D721Med (cell line): ENCODE results near the gene ZDHHC8.

Experiments
- DNase-seq: peaks from one replicate; pipeline ENCODE4 v3.0.0; 2011; ENCODE audit warnings: low spot score; ENCODE audit not compliant: insufficient read length
- FAIRE-seq: peaks from 2 replicates; lab custom pipeline; 2011; peaks lifted over from hg19 to GRCh38; lab: Jason Lieb, UNC
- TF ChIP-seq, protein P1 (sequence below): IDR thresholded peaks from 2 replicates; pipeline ENCODE4 v1.5.1; 2012; ENCODE audit warnings: mild to moderate bottlenecking, control low read depth; ENCODE audit not compliant: insufficient read depth; ENCODE audit errors: missing control alignments

ZDHHC8 gene

DNA sequence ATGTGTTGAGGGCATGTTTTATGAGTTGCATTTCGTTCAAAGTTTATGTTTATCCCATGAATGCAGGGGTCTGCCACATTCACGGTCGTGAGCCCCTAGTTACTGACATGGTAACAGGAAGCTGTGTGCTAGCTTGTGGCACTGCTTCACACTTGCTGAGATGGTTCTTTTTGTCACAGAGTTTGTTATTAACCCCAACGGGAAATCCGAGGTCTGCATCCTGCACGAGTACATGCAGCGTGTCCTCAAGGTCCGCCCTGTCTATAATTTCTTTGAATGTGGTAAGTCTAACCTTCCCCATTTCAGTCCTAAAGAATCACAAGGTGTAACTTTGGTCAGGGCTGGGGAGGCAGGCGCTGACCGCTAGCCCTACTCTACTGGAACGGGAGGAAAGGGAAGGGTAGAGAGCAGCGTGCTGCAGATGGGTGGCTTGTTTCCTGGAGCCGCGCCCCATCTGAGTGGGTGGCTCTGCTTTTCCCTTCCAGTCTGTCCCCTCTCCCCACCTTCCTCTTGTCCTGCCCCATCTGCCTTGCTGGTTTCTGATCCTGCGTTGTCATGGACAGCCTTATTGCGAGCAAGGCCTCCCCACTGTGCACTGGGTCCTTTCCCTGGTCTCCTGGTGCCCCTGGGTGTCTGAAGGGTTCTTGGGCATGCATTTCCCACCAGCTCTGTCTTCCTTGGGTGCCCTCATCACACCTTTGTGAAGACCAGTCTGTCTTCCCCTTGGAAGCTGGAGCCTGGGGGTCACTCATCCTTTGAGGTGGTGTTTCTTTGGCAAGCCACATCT, 39.7 kb upstream of the ZDHHC8 start:
- no peak for DNase-seq
- no peak for FAIRE-seq
- TF ChIP-seq, protein P1, sequence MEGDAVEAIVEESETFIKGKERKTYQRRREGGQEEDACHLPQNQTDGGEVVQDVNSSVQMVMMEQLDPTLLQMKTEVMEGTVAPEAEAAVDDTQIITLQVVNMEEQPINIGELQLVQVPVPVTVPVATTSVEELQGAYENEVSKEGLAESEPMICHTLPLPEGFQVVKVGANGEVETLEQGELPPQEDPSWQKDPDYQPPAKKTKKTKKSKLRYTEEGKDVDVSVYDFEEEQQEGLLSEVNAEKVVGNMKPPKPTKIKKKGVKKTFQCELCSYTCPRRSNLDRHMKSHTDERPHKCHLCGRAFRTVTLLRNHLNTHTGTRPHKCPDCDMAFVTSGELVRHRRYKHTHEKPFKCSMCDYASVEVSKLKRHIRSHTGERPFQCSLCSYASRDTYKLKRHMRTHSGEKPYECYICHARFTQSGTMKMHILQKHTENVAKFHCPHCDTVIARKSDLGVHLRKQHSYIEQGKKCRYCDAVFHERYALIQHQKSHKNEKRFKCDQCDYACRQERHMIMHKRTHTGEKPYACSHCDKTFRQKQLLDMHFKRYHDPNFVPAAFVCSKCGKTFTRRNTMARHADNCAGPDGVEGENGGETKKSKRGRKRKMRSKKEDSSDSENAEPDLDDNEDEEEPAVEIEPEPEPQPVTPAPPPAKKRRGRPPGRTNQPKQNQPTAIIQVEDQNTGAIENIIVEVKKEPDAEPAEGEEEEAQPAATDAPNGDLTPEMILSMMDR, result no peak

DNA sequence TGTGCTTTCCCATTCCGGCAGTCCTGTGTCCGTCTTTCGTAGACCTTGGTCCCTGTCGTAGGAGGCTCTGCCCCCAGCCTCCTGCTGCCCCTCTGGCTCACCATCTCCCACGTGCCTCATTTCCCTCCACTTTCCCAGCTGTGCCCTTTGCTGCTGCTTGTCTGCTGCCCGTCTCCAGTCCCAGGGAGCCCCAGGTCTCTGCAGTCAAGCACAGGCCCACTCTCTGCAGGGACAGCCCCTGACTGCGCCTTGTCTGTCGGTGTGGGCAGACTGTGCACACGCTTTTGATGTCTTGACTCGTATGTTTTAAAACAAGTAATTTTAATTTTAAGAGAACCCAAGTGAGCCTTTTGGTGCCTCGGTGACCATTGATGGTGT, 39.1 kb upstream of the ZDHHC8 start:
- DNase-seq (no peak), FAIRE-seq (no peak)
- TF ChIP-seq, protein P1, result no peak

DNA sequence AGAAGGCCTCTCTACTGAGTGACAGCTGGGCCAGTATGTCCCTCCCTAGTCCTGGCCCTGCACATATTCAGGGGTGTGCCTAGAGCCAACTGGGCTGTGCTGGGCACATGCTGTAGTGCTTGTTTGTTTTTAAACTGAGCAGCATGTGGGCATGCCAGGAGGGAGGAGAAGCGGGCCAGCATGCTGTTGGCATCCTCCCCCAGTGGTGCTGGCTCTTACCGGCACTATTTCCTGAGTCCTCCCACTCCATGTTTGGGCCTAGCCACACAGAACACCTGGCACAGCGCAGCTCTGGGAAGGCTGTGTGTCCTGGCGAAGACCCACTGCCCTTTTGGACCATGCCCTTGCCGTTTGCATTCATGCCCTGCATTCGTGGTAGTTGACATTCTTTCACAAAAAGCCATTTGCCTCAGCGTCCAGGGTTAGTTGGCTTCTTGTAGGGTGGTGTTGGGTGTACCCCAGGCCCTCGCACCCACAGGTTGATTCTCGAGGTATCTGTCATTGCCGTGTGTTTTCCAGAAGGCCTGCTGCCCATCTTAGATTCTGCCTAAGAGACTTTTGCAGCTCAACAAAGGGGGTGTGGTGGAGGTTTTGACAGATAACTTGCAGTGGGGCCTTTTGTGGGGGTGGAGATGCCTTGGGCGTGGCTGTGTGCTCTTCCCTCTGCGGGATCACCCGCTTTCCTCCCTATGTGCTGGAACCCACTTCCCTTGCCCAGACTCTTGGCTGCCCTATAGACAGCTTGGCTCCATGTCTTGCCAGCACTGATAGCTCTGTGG, 38.0 kb upstream of the ZDHHC8 start:
- TF ChIP-seq, protein P1, result no peak
- DNase-seq (no peak), FAIRE-seq (no peak)

DNA sequence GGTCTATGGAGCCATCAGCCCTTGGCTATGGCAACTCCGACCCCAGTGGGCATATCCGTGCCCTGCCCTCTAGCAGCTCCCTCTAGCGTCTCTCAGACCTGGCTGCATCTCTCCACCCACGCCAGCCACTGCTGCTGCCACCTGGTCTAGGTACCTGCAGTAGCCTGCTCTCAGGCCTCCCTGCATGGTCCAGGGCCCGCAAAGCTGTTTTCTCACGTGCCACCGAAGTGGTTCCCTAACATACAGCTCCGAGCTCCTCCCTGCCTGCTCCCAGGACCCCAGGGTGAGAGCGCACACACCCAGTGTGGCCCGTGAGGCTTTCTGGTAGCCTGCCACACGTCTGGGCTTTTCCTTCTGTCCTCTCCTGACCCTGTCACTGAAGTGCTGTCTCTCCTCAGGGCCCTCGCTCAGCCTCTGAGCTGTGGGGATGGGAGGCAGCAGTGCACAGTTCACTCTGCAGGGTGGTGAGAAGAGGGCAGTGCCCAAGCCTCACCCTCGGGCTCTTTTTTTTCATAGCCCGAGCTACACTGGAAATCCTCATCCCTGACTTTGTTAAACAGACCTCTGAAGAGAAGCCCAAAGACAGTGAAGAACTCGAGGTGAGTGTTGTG, 37.3 kb upstream of the ZDHHC8 start:
- no peak for FAIRE-seq
- TF ChIP-seq, protein P1, result no peak
- DNase-seq, result no peak

GRCh38 chr22:20095521-20095920, 36.1 kb upstream of the ZDHHC8 start:
- DNase-seq, result no peak
- TF ChIP-seq, protein P1, result no peak
- FAIRE-seq, result no peak

- no peak for DNase-seq
- FAIRE-seq, result no peak
Observed at GRCh38 chr22:20096574-20097420, 34.8 kb upstream of the ZDHHC8 start.

More at GRCh38 chr22:20096574-20097420, 34.8 kb upstream of the ZDHHC8 start:
- TF ChIP-seq, protein P1, result no peak
